HPDE6-E6E7 (cell line): Measurements from ENCODE around the gene PDE4D.

Source experiments
- DNase-seq: peaks from one replicate; pipeline ENCODE4 v3.0.0; 2011; ENCODE audit warnings: missing footprints; ENCODE audit errors: extremely low spot score

The PDE4D gene

DNA sequence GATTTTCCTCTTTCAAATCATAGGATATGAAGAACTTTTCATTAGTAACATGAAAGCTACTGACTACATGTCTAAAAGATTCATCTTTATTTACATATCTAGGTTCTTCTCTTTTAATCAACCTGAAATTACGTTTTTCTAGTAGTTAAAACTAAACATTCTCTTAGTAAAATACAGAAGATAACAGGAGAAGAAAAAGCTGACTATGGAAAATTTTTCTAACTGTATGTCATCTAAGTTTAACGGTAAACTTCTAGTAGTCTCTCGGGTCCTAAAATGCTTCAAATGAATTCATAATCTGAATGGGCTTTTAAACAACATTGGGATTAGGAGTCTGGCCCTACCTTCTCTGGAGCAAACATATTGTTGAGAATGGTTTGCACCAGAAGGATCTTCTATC lies 151.9 kb downstream of the PDE4D start:
- DNase-seq, result no peak

DNA sequence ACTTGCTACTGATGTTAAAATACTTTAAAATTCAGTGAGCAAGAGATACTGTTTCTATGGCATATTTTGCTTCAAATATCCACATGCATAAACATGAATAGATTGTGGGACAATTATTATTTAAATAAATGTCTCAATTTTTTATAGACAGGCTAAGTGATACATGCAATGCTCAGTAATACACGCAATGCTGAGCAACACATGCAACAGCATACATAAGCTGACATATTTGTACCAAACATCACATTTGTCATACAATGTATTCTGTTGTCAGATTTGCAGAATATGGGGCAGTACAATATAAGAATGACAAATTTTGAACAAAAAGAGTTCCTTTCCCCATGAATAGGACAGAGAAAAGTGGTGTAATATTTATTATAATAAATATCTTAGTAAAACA lies 155.5 kb downstream of the PDE4D start:
- no peak for DNase-seq

DNA sequence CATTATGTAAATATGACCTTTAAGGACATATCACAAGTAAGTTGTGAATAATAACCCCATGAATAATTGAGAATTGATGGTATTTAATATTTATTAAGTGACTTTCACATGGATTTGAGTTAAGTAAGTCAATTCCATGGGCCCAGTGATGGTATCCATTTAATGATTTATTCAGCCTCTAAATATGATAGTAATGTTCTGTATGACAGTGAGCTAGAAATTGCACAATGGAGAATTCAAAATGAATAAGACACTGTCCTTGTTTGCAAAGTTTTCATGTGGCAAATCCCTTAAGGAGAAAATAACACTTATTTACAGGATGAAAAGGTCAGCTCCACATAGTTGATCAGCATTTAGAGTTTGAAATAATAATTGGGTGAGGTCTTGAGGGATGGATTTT lies 160.7 kb downstream of the PDE4D start:
- DNase-seq, result no peak

DNA sequence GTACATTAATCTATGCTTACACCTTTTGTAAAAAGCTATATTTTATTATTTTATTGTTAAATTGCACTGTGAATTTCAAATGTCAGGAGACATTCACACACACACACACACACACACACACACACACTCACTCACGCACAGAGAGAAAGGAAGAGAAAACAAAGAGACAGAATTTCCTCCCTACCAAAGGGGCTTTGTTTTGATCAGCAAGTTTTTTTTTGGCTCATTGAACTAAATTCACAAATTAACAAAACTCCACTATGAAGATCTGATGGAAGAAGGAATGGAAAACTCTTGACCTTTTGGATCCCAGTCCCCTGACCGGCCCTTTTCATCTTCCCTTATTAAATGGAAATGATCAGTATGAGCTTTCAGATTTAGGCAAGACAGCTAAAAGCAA lies 161.2 kb downstream of the PDE4D start:
- no peak for DNase-seq

DNA sequence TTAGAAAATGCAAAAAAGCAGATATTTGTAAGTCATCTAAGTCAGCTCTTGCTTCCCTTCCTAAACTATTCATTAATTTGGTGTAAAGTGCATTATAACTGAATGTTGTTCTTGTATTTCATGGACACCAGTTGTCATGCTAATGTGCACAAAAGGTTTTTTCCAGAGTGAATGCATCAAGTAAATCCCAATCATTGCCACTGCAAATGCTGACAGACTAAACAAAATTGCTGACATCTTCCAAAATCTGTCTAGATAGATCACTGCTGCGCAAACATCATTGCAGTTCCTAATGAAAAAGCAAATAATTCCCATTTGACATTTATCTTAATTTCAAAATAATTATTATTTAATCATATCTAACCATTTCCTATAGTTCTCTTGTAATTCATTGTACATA lies 161.7 kb downstream of the PDE4D start:
- no peak for DNase-seq

DNA sequence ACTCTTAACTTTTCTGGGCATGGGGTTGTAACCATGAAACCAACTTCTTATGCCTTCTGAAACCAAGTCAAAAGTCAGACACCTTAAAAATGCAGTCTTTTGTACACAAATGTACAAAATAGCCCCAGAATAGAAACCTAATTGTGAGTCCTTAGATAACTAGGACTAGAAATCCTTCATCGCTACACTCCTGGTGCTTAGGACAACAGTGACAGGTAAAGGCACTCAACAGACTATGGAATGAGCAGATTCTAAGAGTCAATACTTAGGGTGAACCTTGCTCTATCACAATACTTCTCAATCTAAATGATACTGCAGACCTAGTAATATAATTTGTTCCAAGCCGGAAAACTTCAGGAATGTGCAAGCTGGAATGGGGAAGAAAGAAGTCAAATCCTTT lies 163.7 kb downstream of the PDE4D start:
- DNase-seq, result no peak

DNA sequence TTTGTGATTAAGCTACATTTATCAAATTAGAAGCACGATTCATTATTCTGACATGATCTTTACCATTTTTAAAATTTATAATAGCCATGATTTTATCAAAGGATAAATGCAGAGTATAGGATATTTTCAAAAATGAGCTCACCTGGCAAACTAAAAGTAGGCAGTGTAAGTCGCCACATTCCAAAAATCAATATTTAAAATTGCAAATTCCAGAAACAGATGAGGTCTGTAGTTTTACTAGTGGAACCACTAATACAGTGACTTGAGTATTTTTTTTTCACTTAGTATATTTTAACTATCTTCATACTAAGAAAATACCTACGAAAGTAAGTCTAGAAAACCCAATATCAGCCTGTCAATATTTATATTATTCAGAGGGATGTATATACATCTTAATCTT lies 164.2 kb downstream of the PDE4D start:
- DNase-seq, result no peak

DNA sequence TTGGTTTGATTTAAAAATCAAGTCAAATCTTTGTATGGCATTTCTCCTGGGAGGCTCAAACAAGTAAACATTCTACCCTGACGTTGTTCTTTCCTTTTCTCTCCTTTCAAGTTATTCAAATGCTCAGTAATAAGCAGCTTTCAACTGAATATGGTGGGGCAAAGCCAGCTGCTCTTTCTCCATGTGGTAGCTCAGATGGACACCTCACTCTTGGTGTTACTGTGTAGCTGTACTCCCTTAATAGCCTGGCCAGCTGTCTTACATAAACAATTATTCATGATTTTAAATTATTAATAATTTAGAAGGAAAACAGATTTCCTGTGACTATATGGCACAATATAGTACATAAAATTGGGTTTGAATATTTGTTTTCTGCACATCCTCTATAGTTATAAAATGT lies 165.2 kb downstream of the PDE4D start:
- DNase-seq, result no peak

DNA sequence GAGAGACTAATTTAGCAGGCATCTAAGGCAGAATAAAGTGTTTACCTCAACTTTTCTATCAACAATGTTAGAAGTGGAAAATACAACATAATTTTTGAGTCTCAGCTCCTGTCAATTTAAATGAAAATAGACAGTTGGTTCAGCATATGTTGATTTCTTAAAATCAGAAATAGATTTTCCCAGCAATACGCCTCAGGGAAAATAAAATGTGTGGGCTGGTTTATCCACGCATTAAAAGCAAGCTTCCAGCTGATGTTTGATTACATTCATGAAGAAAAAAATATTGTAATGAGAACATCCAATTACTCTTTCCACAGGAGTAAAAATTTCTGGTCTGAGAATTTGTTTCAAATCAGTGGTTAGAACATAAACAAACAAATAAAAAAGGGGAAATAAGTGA lies 166.3 kb downstream of the PDE4D start:
- DNase-seq, result no peak

DNA sequence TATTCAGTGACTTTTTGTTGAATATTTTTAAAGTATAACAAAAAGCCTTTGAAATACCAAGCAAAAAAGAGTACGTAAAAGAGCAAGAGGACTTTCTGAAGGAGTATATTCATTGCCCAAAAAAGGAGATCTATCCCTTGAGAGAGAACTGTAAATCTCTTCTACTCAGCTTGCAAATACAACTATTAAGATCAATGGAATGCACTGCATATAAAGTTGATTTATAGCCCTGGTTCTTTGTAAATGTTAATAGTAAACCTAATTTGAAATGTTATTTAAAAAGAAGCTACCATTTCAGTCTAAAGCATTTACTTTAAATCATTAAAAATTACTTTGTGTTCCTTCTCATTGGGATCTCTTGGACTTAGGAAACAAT lies 168.1 kb downstream of the PDE4D start:
- no peak for DNase-seq

DNA sequence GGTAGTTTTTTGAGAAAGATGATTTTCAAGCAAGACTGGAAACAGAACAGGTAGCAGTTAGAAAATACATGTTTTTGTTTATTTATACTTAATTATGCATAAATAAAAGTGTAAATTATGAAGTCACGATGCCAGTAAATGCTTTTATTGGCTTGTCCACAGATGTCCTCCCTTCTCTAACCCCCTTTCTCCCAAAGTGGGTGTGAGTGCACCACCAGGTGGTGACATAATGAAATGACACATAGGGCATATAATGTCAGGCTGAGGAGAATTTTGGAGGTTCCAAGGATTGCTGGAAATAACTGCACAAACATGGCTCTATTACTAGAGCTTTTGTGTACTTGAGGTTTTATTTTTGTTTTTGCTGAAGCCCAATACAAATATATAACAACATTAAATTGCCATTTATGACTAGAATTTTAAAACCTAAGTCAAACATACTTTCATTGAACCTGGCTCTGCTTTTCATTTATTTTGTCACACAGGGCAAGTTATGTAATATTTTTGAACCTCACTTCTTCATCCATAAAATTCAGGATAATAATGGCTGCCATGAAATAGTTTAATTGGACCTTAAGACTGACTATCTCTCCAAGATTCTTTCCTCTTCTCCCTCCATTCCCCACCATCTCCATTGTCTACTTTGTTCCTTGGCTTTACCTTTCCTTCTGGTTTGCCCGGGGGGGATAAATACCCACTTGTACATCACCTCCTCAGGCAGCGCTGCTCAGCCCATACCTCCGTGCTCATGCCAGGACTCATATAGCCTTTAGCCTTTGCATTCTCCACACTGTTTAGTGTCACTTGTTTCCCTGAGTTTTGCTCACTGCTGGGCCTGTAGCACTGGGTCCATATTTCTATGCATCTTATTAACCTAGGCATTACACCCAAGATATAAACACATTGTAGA lies 168.8 kb downstream of the PDE4D start:
- peak; percentile 51 for DNase-seq

DNA sequence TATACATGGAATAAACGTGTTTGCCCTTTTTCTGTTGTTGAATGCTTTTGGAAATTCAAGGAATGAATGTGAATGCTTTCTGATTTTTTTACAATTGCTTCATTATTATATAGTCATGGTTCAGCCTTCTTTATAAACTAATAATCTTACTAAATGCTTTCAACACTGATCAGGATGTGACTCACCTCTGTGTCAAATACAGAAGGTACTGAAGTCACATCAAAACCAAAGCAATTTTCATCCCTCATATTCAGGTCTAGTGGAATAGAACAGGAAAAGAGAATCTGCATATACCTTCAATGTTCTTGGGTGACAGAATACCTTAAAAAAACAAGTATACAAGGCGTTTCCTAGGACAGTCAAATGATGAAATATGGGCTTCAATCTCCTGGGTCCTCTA lies 170.7 kb downstream of the PDE4D start:
- no peak for DNase-seq

DNA sequence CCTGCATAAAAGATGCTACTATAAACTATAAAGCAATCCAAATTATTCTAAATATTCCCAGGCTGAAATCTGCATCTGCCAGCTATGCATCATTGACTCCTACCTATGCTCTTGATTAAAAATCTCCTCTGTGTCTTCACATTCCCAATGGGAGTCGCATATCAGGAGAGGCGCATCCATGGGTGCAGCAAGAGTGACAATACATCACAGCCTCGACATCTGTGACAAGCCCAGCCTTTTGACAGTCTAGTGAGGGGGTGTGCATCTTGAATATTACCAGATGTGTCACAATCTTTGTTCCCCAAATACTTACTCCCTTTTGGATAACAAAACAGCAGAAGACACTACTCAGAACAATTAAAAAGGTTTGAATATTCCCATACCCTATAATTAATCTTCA lies 171.8 kb downstream of the PDE4D start:
- no peak for DNase-seq

DNA sequence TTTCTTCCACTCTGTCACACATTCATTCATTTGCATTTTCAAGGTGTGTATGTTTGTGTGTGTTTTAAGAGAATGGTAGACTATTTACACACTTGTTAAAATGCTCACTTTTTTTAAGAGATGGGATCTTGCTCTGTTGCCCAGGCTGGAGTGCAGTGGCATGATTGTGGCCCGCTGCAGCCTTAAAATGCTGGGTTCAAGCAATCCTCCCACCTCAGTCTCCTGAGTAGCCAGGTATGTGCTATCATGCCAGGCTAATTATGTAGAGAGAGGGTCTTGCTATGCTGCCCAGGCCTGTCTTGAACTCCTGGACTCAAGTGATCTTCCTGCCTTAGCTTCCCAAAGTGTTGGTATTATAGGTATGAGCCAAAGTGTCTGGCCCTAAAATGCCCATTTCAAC lies 173.5 kb downstream of the PDE4D start:
- no peak for DNase-seq

DNA sequence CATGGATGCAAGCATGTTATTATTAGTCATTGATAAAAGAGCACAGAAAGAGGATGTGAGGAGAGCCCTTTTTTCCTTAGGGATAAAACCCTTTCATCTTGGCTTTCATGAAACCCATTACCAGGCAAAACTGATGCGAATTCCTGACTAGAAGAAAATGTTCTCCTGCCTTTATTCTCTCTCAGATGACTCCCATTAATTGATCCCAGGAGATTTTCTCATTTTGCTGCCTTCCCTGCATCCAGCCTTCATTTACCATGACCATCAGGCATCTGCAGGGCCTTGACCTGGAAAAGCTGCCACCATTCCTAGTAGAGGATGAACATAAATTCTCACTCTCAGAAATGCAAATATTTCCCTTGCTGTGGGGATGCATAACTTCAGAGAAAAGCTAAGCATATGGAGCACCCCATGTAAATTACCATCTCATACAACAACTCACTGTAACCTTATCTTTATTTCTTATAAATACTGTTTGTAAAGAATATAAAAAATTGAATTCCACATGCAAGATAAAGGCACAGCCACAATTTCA lies 176.5 kb downstream of the PDE4D start:
- no peak for DNase-seq

DNA sequence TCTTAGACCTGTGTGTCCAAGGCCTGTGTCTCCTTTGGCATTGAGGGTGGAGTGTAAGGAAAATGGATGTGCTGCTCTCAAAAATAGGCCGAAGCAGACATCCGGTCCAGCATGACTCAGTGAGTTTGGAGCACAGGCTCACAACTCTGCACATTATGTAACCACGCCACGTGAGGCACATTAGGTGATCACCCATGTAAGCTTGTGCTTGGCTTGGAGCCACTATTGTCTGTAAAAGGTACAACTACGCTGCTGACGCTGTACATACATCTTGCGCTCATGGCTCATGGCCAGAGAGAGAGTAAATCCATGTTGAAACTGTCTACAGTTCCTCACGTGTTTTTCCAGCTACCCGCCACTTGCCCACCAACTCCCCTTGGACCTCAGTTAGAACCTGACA lies 177.5 kb downstream of the PDE4D start:
- DNase-seq, result no peak

DNA sequence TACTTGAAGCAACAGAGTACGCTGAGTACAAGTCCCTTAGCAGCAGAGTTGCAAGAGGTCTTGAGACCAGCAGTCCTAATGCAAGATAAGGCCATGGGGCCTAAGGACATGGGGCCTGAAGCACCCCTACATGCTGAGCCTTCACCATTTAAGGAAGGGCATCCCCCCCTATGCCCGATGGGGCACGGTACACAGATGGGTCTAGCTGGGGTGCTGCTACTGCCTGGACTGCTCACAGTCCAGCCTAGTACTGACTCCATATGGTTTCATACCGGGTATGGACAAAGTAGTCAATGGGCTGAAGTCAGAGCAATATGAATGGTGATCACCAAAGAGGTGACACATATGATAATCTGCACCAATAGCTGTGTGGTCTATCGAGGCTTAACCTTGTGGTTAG lies 178.3 kb downstream of the PDE4D start:
- DNase-seq, result no peak

DNA sequence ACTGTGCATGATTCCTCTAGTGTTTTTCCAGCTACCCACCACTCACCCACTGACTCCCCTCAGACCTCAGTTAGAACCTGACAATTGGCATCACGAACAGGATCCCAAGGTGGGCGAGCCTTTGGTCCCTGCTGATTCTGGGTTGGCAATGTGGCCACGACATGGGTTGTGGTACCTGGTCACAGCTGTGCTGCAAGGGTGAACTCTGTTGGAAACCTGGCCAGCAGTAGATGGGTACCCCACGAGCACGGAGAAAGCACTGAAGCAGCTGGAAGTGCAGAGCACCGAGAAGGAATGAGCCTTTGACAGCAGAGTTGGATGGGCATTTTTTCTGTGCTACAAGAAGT lies 180.1 kb downstream of the PDE4D start:
- no peak for DNase-seq

DNA sequence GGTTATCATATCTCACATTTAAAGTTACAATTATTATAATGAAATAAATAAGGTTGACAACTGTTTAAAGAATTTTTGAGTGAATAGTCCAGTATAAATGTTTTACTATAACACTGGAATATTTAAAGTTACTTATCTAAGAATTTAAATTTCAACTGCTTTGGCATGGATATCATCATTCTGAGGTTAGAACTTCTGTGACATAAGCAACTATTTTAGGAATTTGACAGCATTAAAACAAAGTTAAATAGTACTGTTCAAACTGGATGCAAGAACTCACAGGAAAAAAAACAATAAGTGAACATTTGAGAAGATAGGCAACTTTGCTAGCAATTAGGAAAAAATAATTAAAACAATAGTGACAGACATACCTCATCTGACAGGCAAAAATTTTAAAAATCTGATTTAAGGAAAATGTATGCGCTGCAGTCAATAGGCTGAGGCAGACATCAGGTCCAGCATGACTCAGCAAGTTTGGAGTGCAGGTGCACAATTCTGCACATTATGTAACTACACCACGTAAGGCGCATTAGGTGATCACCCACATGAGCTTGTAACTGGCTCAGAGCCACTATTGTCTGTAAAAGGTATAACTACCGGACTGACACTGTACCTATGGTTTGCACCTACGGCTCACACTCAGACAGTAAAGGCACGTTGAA lies 180.6 kb downstream of the PDE4D start:
- DNase-seq, result no peak

DNA sequence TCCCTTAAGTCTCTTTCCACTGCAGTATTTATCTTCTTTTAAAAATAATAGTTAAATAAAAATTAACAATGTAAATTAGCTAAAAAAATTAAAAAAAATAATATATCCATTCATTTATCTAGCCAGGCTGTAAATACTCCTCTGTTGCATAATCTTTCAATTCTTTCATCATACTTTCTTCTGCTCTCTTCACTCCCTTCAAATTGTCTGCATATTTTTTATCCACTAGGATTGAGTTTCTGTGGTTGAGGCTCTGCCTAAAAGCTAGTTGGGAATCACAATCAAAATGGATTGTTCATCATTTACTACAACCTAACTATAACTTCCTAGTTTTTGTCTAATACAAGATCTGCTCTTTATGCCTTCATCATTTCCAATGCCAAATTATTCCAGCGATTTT lies 182.2 kb downstream of the PDE4D start:
- DNase-seq, result no peak

DNA sequence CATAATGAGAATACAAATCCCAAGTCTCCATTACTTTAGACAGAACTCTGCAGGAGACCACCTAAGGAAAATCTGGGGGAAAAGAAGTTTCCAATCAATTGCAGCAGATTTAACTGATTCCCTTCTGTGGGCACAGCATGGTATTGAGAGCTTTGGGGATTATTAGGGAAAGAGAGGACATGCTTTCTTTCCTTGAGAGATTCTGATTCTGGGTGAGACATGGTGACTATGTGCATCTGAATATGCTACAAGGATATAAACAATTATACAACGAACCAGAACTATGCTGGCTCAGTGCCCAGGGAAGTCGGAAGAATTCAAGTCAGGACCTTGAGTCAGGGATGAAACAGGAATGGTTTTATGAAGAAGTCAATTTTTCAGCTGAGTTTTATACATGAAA lies 183.7 kb downstream of the PDE4D start:
- peak; percentile 4 for DNase-seq

DNA sequence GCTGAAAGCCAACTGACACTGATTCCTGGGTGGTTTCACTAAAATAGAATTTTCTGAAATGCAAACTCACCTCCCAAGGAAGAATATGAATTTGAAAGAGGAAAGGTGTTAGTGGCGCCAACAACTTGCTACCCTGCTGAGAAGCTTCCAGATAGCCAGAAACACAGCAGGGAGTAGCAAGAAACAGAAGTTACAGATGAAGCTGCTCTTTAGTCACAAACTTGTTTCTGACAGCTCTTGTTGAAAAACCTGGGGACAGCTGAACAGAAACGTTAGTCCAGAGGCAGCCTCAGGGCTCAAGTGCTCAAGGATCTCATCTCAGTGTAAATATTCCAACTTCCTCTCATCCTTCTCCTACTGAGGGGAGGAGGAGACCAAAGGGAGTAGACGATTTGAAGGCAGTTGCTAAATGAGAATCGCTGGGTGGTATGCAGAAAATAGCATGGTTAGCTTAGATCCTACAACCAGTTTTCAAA lies 184.1 kb downstream of the PDE4D start:
- no peak for DNase-seq

DNA sequence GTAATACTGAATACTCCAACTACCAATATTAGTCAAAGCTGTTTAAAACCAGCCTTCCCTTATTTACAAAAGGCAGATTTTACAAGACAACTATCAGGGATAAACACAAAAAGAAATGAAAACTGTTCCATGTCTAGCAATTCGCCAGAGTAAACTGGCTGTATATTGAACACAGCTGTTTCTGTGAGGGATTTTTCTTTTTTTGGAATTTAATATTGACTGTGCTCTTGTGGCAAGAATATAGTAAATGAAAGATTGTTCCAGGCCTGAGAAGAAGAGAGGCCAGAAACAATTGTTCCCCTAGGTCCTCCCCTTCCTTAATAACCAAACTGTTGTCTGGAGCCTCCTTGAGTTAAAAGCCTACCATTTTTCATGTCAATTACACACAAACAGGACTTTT lies 188.6 kb downstream of the PDE4D start:
- DNase-seq, result no peak
